HEK293T (cell line): ENCODE data around the gene QPCTL.
"Not testable (repeated sequence)": the region's sequence is repeated elsewhere in the genome, so short reads cannot be mapped to it uniquely, and the experiment has no call there.

ENCODE experiments used
- CTCF ChIA-PET: fragments of 350-600 bp; formaldehyde crosslinking; extraction: SDS; loops from one replicate; lab custom pipeline; 2021; ENCODE audit warnings: antibody characterized with exemption, inconsistent platforms; lab: Yijun Ruan, JAX
- POLR2A ChIA-PET: fragments of 350-600 bp; formaldehyde crosslinking; extraction: SDS; loops from one replicate; lab custom pipeline; 2020; ENCODE audit warnings: antibody characterized with exemption, inconsistent platforms; lab: Yijun Ruan, JAX
- DNase-seq: peaks from one replicate; pipeline ENCODE4 v3.0.0; 2012; ENCODE audit warnings: mixed read lengths; ENCODE audit errors: extremely low spot score
- ARNT ChIP-seq: fragments of 450-650 bp; IDR thresholded peaks from 2 replicates; pipeline ENCODE4 v1.6.1; 2017; ENCODE audit warnings: mild to moderate bottlenecking
- BHLHE40 ChIP-seq: fragments of 450-650 bp; IDR thresholded peaks from 2 replicates; pipeline ENCODE4 v1.6.1; 2016; ENCODE audit warnings: mild to moderate bottlenecking, moderate library complexity, borderline replicate concordance
- CTBP1 ChIP-seq: fragments of 450-650 bp; IDR thresholded peaks from 2 replicates; pipeline ENCODE4 v1.6.1; 2016; ENCODE audit warnings: borderline replicate concordance
- ELF4 ChIP-seq: fragments of 450-650 bp; IDR thresholded peaks from 2 replicates; pipeline ENCODE4 v1.6.1; 2017; ENCODE audit warnings: antibody characterized with exemption
- FOXA1 ChIP-seq: fragments of 450-650 bp; IDR thresholded peaks from 2 replicates; pipeline ENCODE4 v1.6.1; 2016; ENCODE audit warnings: mild to moderate bottlenecking
- FOXK2 ChIP-seq: fragments of 450-650 bp; IDR thresholded peaks from 2 replicates; pipeline ENCODE4 v1.6.1; 2016; ENCODE audit warnings: mild to moderate bottlenecking
- FOXM1 ChIP-seq: fragments of 450-650 bp; IDR thresholded peaks from 2 replicates; pipeline ENCODE4 v1.6.1; 2017; ENCODE audit warnings: mild to moderate bottlenecking, borderline replicate concordance
- HDGF ChIP-seq: fragments of 450-650 bp; IDR thresholded peaks from 2 replicates; pipeline ENCODE4 v1.6.1; 2017; ENCODE audit warnings: antibody characterized with exemption, borderline replicate concordance
- L3MBTL2 ChIP-seq: fragments of 450-650 bp; conservative IDR thresholded peaks from 2 replicates; pipeline ENCODE4 v1.6.1; 2016; ENCODE audit warnings: mild to moderate bottlenecking
- LEF1 ChIP-seq: fragments of 450-650 bp; IDR thresholded peaks from 2 replicates; pipeline ENCODE4 v1.6.1; 2017; ENCODE audit warnings: mild to moderate bottlenecking, borderline replicate concordance
- NFRKB ChIP-seq: fragments of 450-650 bp; IDR thresholded peaks from 2 replicates; pipeline ENCODE4 v1.6.1; 2016; ENCODE audit warnings: mild to moderate bottlenecking, moderate library complexity
- PKNOX1 ChIP-seq: fragments of 450-650 bp; IDR thresholded peaks from 2 replicates; pipeline ENCODE4 v1.6.1; 2016
- SP1 ChIP-seq: fragments of 450-650 bp; IDR thresholded peaks from 2 replicates; pipeline ENCODE4 v1.6.1; 2017
- SUZ12 ChIP-seq: fragments of 450-650 bp; IDR thresholded peaks from 2 replicates; pipeline ENCODE4 v1.6.1; 2016; ENCODE audit warnings: mild to moderate bottlenecking
- TARDBP ChIP-seq: fragments of 450-650 bp; IDR thresholded peaks from 2 replicates; pipeline ENCODE4 v1.6.1; 2016
- ZNF384 ChIP-seq: fragments of 450-650 bp; IDR thresholded peaks from 2 replicates; pipeline ENCODE4 v1.6.1; 2016

Gene QPCTL

DNA sequence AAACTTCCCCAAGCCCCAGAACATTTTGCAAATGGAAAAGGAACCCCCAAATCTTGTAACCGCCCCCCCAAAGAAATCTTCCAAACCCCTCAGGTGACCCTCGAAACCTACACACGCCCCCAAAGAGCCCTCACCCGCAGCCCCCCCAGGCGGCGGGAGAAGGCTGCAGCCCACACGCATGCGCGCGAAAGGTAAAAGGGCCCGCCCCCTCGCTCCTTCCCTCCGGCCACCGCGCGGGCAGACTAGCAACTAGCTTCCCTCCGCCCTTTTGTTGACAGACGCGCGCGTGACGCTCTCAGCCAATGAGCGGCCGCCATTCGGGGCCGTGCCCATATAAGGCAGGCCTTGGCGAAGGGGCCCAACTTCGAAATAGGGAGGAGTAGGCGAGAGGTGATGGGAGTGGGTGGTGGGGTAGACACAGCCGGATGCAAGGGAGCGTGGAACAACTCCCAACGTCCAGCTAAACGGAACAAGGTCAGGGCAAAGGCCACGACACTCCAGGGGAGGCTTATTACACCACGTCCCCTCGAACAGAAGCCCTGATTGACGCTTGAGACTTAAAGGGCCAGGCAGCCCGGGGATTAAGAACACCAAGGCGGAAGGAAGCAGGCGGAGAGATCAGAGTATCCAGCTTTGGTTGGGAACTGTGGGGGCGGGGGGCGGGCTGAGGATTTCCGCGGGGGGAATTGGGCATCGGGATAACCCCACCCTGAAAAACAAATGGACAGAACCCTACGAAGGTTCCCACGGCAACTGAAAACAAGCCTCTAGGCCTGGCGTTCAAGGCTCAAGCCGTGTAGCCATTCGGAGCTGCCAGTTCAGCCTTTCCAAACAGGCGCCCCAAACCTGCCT lies 24.9 kb downstream of the QPCTL start:
- peak; percentile 97 for DNase-seq
- TF ChIP-seq L3MBTL2 (peak; percentile 27; the same call in 1 of the 2 replicates), LEF1 (no peak), PKNOX1 (peak; percentile 96), BHLHE40 (no peak), HDGF (no peak), TARDBP (no peak), ARNT (no peak)
- ChIA-PET POLR2A (interaction anchor here (0.6 to 5.9 kb wide), 8 partner anchors 11 to 74 kb away, joined by 3 to 46 read pairs (median 6); partner anchors contain the start of genes FBXO46, QPCTL, SIX5 and SNRPD2), CTCF (interaction anchor here (0.6 to 1.6 kb wide), 3 partner anchors 13 to 360 kb away, joined by 3 to 7 read pairs (median 3); partner anchors contain the start of genes QPCTL and SNRPD2)

GRCh38 chr19:45717983-45718650 lies 25.7 kb downstream of the QPCTL start:
- CTCF ChIA-PET, result no interaction called here
- POLR2A ChIA-PET, result interaction anchor here (3.0 to 5.9 kb wide), 3 partner anchors 13 to 50 kb away, joined by 26 to 46 read pairs (median 41); partner anchors contain the start of genes FBXO46, QPCTL, SIX5 and SNRPD2
- DNase-seq, result no peak
- TF ChIP-seq ELF4 (no peak), L3MBTL2 (no peak), HDGF (no peak), TARDBP (no peak), FOXM1 (no peak), ARNT (no peak), PKNOX1 (no peak), ZNF384 (no peak), NFRKB (no peak), FOXK2 (no peak), BHLHE40 (no peak), SUZ12 (no peak), CTBP1 (no peak), SP1 (no peak), LEF1 (no peak), FOXA1 (no peak)

- DNase-seq, CTCF ChIA-PET: not testable (repeated sequence)
- POLR2A ChIA-PET, result interaction anchor here (0.7 to 1.8 kb wide), 3 partner anchors 10 to 49 kb away, joined by 3 to 4 read pairs (median 4); partner anchors contain the start of genes QPCTL and SIX5
Measured at GRCh38 chr19:45720065-45720464, 27.6 kb downstream of the QPCTL start.

- CTCF ChIA-PET, DNase-seq, POLR2A ChIA-PET: not testable (repeated sequence)
Measured at GRCh38 chr19:45728683-45729082, 36.2 kb downstream of the QPCTL start.

GRCh38 chr19:45729800-45730290 lies 37.4 kb downstream of the QPCTL start:
- ChIA-PET POLR2A (interaction anchor here (0.8 to 3.5 kb wide), 8 partner anchors 8 to 43 kb away, joined by 3 to 37 read pairs (median 7); partner anchors contain the start of genes QPCTL, SIX5 and SNRPD2), CTCF (interaction anchor here (1.1 to 2.3 kb wide), 2 partner anchors 13 to 37 kb away, joined by 3 to 12 read pairs; partner anchors contain the start of genes QPCTL and SNRPD2)

More at GRCh38 chr19:45729800-45730290, 37.4 kb downstream of the QPCTL start:
- no peak for DNase-seq
- TF ChIP-seq HDGF, result no peak
- TF ChIP-seq FOXA1, result no peak
- no peak for TF ChIP-seq SP1
- no peak for TF ChIP-seq PKNOX1
- no peak for TF ChIP-seq CTBP1
- no peak for TF ChIP-seq LEF1
- no peak for TF ChIP-seq TARDBP
- no peak for TF ChIP-seq ELF4
- no peak for TF ChIP-seq FOXM1
- TF ChIP-seq L3MBTL2, result no peak
- no peak for TF ChIP-seq NFRKB
- no peak for TF ChIP-seq ARNT
- no peak for TF ChIP-seq BHLHE40
